Stimulated activated CD8-positive, alpha-beta memory T cell treated with anti-CD3 and anti-CD28 coated beads, Interleukin-4, amount 100 ng/mL, for 4 hours (primary cell): ENCODE data around the gene TACR3.
"Not testable (repeated sequence)": the region's sequence is repeated elsewhere in the genome, so short reads cannot be mapped to it uniquely, and the experiment has no call there.

Source experiments
- DNase-seq, 2 donors: peaks; one replicate each; pipeline ENCODE4 v3.0.0-alpha.2; 2020; ENCODE audit warnings: low read depth in 2 of 2, low spot score in 1 of 2

Gene TACR3

GRCh38 chr4:103719830-103720207 lies at the start of gene TACR3:
Gene TACR3 (minus strand): TSS chr4:103719985. CDS start chr4:103719675, 310 bp downstream.
- DNase-seq = no peak

- no peak for DNase-seq
Measured at GRCh38 chr4:103757631-103758030, 37.8 kb upstream of the TACR3 start.

GRCh38 chr4:103756741-103757140 lies 37.0 kb upstream of the TACR3 start:
- no peak for DNase-seq

GRCh38 chr4:103754844-103755243 lies 35.1 kb upstream of the TACR3 start:
- DNase-seq = no peak

- DNase-seq = no peak
Measured at GRCh38 chr4:103753868-103754653, 34.3 kb upstream of the TACR3 start.

GRCh38 chr4:103723150-103723549 lies 3.4 kb upstream of the TACR3 start:
- not testable (repeated sequence) for DNase-seq

GRCh38 chr4:103721251-103721650 lies 1.5 kb upstream of the TACR3 start:
- DNase-seq = no peak

GRCh38 chr4:103720661-103721060 lies 876 bp upstream of the TACR3 start:
- no peak for DNase-seq

GRCh38 chr4:103719105-103719829 lies 518 bp downstream of the TACR3 start:
- no peak for DNase-seq

GRCh38 chr4:103692615-103693014 lies 27.2 kb downstream of the TACR3 start:
- no peak for DNase-seq

- no peak for DNase-seq
Measured at GRCh38 chr4:103673983-103674382, 45.8 kb downstream of the TACR3 start.

- not testable (repeated sequence) for DNase-seq
Measured at GRCh38 chr4:103666764-103667163, 53.0 kb downstream of the TACR3 start.

GRCh38 chr4:103664436-103665075 lies 55.2 kb downstream of the TACR3 start:
- no peak for DNase-seq

- DNase-seq = no peak
Measured at GRCh38 chr4:103648541-103648940, 71.2 kb downstream of the TACR3 start.

- DNase-seq = no peak
Measured at GRCh38 chr4:103645991-103646390, 73.8 kb downstream of the TACR3 start.

GRCh38 chr4:103634236-103634635 lies 85.5 kb downstream of the TACR3 start:
- DNase-seq = no peak

- DNase-seq = no peak
Measured at GRCh38 chr4:103626296-103626695, 93.5 kb downstream of the TACR3 start.

GRCh38 chr4:103591841-103592240 lies 127.9 kb downstream of the TACR3 start:
- no peak for DNase-seq

GRCh38 chr4:103567591-103567990 lies 152.2 kb downstream of the TACR3 start:
- no peak for DNase-seq

- not testable (repeated sequence) for DNase-seq
Measured at GRCh38 chr4:103559178-103559577, 160.6 kb downstream of the TACR3 start.
